DMS 273 treated with DMSO at 0.1 percent for 48 hours (cell line): ENCODE data around the gene HIVEP3.
A peak's percentile ranks its signal among the peaks of the same experiment; 100 is the strongest.
"Not testable (repeated sequence)": the region's sequence is repeated elsewhere in the genome, so short reads cannot be mapped to it uniquely, and the experiment has no call there.

Experiments used
- DNase-seq: peaks from one replicate; lab custom pipeline; 2025; lab: John Stamatoyannopoulos, UW

The HIVEP3 gene

DNA sequence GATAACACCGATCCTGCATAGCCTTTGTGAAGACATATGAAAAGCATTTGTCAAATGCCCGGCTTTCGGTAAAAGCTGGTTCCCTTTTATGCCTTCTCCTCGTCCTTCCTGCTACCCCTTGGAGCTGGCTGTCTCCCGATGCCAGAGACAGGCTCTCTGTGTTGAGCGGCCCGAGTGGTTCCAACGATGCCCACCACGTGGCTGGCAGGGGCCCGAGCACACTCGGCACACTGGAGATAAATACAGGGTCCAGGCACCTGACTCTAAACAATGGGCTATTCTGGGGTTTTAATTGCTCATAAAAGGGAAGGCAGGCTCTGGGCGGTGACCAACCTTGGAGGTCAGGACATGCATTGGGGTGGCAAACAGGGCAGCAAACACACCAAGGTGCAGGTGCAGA lies 207.1 kb downstream of the HIVEP3 start:
- DNase-seq = no peak

DNA sequence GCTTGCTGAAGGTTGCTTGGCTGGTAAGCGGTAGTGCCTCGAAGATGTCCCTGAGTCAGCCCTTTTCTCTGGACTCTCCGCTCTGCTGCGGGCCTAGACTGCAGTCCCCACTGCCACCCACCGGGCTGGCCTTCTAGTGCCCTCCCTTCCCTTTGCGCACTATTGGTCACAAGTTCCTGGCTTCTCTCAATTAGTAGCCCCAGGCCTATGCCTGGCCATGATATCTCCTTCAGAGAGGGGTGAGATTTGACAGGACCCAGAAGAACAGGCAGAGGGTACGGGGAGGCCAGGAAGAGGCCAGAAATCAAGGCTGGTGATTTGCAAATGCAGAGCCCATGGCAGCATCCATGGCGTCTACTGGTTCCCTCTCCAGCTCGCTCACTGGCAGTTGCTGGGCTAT lies 207.7 kb downstream of the HIVEP3 start:
- DNase-seq = no peak

DNA sequence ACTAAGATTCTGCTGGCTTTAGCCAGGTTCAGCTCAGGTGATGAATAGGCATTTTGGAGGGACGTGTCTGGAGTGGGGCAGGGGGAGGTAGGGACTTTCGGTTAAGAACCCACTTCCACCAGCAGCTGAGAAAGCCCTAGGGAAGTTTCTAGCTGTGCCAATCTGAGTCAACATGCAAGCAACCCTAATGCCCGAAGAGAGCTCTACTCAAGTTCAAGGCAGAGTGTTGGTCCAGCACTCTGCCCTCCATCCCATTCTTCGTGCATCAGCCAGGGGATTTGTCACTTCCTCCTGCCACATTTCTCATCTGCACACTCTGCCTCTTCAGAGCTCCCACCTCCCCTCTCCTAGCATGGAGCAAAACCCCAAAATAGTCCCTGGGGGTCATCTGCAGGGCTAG lies 208.8 kb downstream of the HIVEP3 start:
- no peak for DNase-seq

GRCh38 chr1:41709331-41709730 lies 209.4 kb downstream of the HIVEP3 start:
- no peak for DNase-seq

GRCh38 chr1:41708332-41708731 lies 210.4 kb downstream of the HIVEP3 start:
- DNase-seq = no peak

GRCh38 chr1:41707793-41708192 lies 210.9 kb downstream of the HIVEP3 start:
- DNase-seq = no peak

DNA sequence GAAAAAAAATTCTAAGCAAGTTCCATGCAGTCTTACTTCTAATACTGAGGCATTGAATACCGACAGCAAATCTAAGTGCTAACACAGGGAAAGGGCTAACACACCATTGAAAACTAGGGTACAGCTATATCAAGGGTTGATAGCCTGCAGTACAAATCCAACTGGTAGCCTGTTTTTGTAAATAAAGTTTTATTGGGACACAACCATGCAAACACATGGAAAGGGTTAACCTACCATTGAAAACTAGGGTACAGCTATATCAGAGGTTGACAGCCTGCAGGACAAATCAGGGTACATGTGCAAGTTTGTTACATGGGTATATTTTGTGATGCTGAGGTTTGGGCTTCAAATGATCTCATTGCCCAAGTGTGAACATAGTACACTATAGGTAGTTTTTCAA lies 212.9 kb downstream of the HIVEP3 start:
- no peak for DNase-seq

DNA sequence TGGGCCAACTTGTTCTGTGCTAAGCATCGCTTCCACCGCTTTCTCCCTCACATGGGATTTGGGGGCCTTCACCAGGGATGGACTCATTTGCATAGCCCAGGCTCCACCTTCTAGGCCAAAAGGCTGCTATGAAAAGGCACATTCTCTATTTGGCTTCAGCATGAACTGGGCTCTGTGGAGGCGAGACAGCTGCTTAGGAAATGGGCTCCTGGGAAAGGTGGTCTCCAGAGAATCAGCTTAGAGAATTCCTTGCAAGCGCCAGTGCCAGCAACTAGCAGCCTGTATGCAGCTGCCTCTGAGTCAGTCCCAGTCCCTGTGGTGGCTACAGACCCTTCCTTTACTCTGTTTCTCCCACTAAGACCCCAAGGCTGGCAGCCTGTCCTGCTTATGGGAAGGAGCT lies 214.5 kb downstream of the HIVEP3 start:
- peak; percentile 37 for DNase-seq

- no peak for DNase-seq
Observed at GRCh38 chr1:41702771-41703170, 216.0 kb downstream of the HIVEP3 start.

DNA sequence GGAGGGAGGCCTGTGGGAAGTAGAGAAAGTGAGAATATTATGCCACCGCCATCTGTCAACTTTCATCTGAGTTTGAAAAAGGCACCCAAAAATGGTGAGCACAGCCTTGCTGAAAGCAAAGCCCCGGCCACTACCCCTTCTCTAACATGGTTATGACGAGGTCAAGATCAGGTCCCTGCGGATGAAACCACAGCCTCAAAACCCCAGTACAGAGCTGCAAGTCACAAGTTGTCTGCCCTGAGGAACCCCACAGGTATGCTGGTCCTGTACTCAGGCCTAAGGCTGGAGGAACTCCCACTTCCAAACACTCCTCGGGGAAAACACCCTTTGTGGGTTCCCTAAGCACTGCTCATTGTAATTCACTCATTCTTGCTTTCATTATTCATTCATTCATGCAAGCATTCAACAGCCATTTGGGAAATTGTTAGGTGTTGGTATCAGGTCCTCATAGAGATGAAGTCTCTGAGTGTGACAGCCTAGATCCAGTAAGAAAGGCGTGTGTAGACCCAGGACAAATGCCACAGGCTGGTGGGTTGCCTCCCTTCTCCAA lies 217.7 kb downstream of the HIVEP3 start:
- peak; percentile 51 for DNase-seq

GRCh38 chr1:41700581-41700980 lies 218.1 kb downstream of the HIVEP3 start:
- peak; percentile 51 for DNase-seq

GRCh38 chr1:41699861-41700248 lies 218.9 kb downstream of the HIVEP3 start:
- DNase-seq = no peak

DNA sequence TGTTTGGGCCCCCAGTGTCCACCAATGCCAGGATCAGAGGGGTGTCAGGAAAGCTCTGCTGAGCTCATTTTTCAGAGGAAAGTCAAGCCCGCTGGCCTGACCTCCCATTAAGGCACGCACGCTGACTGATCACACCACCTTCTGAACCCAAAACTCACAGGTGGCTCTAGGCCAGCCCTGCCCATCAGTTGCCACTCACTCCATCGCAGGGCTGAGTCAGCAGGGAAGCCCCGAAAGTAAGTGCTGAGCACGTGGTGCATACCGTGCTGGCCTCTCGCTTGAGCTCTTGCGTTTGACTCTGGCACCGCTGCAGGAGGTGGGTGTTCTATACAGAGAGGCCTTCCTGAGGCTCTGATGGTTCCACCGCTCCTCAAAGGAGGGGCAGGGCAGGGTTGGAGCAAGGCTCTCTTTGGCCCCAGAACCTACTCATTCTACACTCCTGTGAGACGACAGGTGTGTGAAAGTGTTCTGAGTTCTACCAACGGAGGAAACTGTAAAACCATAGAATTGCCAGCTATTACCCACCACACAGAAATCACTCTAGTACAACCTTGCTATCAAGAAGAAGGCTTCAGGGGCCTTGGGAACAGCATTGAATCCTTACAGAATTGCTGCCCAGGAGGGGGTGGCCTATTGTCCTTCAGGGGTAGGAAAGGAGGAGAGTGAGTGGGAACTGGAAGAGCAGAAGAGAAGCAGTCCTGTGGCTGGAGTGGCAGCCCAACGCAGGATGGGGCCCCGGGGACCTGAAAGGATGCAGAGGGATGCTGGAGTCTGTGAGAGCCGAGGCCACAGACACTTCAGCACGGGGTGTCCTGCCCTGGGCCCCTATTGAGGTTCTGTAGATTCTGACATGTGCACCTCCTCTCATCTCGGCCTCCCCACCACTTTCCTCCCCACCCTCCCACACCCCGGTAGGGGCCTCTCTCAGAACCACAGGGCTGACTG lies 219.5 kb downstream of the HIVEP3 start:
- DNase-seq = no peak

DNA sequence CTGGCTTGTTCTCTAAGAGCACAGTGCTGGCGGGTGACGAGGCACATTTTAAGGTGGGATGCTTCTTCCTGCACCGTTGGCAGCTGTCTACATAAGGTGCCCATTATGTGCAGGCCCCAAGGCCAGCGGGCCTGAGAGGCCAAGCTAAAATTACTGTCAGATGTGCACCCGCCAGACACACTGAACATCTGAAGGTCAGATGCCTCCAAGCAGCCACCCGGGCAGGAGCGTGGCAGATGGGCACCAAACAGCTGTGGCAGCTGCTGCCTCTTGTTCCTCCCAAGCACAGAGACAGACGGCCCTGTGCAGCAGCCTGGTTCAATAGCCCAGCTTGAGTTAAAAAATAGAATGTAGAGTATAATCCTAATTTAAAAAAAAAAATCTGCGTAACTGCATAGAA lies 222.3 kb downstream of the HIVEP3 start:
- peak; percentile 72 for DNase-seq

GRCh38 chr1:41695118-41695745 lies 223.5 kb downstream of the HIVEP3 start:
- DNase-seq = no peak

GRCh38 chr1:41691966-41692365 lies 226.8 kb downstream of the HIVEP3 start:
- DNase-seq = not testable (repeated sequence)

DNA sequence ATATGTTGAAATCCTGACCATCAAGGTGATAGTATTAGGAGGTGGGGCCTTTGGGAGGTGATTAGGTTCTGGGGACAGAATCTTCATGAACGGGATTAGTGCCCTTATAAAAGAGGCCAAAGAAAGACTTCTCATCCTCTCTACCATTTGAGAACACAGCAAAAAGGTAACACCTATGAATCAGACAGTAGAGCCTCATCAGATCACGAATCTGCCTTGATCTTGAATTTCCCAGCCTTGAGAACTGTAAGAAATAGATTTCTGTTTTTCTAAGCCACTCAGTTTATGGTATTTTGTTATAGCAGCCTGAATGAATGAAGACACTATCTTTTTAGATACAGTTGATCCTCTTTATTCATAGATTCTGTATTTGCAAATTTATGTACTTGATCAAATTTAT lies 227.3 kb downstream of the HIVEP3 start:
- no peak for DNase-seq

GRCh38 chr1:41690331-41690730 lies 228.4 kb downstream of the HIVEP3 start:
- DNase-seq = no peak

DNA sequence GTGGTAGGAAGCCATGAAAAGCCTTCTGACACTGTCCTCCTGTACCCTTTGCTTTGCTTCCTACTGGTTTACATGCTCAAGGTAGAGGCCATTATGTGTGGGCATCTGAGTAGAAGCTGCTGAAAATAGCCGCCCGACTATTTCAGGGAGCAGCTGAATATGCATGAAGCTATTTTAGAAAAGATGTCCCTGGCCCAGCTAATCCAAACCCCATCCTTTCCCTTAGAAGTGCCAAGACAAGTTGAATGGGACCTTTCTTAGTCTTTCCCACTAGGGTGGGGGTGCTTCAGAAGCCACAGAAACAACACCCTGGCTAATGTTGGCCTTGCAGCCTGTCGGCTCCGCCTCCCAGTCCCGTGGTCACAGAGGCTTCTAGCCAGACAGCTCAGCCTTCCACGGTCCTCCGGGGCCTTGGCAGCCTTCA lies 229.2 kb downstream of the HIVEP3 start:
- no peak for DNase-seq

- DNase-seq = no peak
Observed at GRCh38 chr1:41689139-41689538, 229.6 kb downstream of the HIVEP3 start.

GRCh38 chr1:41687007-41687406 lies 231.7 kb downstream of the HIVEP3 start:
- DNase-seq = no peak

DNA sequence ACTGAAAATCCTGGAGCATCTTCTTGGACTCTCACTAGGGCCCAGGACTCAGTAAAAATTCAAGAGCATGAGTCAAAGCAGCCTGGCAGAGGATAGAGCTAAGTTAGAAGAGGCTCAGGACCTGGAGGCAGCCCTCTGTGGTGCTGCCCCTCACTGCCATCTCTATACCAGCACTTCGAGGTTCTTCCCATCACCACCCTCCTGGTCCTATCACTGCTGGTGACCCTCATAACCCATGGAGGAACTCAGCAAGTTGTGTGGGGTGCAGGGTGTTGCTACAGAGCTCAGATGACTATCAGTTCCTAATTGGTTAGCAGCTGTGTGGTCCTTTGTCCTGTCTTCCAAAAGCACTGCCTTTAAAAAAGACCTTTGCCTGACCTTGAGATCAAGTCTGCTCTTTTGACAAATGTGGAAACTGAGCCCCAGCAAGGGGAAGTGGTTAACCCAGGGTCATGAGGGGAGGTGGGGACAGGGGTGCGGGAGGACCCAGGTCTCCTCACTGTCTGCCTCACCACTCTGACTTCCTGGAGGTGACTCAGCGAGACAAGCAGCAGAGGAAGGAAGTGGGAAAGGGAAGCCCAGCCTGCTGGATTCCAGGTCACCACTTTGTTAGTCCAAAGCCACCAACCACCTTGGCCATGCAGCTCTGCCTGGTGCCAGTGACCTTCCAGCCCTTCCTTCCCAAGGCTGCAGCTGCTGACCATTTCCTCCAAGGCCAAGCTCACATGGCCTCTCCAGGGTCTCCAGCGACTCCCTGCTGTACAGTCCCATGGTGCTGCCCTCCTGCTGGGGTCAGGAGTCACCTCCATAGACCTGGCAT lies 234.8 kb downstream of the HIVEP3 start:
- DNase-seq = no peak
